GM19351 (cell line): Measurements from ENCODE around the gene KRT35.
"Not testable (repeated sequence)": the region's sequence is repeated elsewhere in the genome, so short reads cannot be mapped to it uniquely, and the experiment has no call there.

Source experiments
- ATAC-seq: cut with Tn5 transposase; IDR thresholded peaks from one replicate; pipeline ENCODE4 v1.9.1; 2021; ENCODE audit warnings: mild to moderate bottlenecking, moderate library complexity; ENCODE audit not compliant: unreplicated experiment

Gene KRT35

DNA sequence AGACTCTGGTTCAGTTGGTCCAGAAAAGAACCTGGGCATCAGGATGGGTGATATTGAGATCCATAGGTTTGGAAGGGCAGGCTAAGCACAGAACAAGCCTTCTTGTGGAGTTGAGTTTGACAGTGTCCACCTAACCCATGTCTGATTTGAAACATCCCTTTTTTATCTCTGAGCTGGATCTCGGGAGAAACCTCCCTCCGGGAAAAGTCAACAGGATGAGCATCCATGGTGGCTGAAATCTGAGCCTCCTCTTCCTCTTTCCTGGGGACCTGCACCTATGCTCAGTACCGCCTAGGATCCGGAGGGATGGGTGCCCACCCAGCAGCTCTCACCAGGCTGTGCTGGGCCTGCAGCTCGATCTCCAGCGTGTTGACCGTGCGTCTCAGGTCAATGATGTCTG is 17.2 kb downstream of the KRT35 start:
- no peak for ATAC-seq

DNA sequence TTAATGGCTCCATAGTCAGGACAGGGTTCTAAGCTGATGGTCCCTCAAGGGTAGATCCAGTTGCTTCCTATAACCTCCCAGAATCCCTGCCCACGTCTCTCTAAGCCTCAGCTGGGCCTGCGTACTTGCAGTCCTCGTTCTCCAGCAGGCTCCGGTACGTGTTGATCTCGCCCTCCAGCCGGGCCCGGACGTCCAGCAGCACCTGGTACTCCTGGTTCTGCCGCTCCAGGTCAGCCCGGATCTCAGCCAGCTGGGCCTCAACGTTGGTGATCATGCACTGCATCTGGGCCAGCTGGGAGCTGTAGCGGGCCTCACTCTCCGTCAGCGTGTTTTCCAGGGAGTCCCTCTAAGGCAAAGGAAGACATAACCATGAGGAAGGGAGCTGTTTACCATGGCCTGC is 18.2 kb downstream of the KRT35 start:
- no peak for ATAC-seq

DNA sequence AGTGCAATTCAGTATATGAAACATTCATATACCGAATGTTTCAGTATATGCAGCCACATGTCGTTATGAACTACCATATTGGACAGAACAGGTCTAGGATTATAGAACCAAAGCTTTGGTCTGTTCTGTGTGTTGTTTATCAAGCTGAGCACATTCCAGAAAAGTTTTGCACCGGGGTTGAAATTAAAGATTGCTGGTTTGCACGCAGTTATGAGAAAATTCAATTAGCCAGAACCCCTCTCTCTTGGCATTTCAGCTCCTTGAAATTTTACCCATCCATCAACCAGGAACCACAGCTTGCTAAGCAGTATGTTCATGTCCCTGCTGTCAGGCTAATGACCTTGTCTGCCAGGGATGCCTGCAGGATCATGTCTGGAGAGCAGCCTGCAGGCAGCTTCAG is 23.3 kb downstream of the KRT35 start:
- no peak for ATAC-seq

DNA sequence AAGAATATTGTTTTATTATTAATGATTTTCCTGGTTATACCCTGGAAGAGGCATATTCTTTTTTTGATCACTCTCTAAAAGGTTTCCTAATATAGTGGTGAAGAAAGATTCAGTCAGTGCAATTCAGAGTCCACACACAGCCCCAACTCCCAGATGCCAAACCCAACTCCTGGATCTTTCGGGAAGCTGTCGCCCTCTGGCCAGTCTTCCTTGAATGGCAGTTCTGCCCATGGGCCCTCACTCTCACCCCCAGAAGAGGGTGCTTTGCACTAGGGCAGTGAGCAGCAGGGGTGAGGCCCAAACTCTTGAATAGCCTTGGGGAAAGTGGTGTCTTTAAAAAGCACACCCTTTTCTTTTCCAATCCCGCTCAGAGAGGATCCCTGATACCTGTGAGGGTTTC is 24.7 kb downstream of the KRT35 start:
- no peak for ATAC-seq

- ATAC-seq: no peak
These were observed 25.7 kb downstream of the KRT35 start for GRCh38 chr17:41455236-41455635.

DNA sequence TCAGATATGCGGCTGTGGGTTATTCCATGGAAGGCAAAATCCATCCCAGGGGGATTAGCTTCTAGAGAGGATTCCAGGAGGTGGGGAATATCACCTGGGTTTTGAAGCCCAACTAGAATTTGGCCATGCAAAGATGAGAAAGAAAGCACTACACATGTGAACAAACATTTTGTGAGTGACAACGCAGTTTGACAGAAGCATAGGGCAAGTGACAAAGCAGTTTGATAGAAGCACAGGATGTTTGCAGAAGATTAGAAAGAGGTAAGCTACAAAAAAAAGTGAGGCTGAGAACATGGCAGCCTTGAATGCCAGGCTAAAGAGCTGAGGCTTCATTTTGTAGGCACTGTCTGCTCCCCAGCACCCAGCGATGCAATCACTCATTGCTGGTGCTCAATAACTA is 27.9 kb downstream of the KRT35 start:
- ATAC-seq: no peak

- ATAC-seq: no peak
These were observed 28.7 kb downstream of the KRT35 start for GRCh38 chr17:41452281-41452680.

GRCh38 chr17:41451154-41451728 is 29.7 kb downstream of the KRT35 start:
- no peak for ATAC-seq

GRCh38 chr17:41449008-41449407 is 31.9 kb downstream of the KRT35 start:
- ATAC-seq: no peak

DNA sequence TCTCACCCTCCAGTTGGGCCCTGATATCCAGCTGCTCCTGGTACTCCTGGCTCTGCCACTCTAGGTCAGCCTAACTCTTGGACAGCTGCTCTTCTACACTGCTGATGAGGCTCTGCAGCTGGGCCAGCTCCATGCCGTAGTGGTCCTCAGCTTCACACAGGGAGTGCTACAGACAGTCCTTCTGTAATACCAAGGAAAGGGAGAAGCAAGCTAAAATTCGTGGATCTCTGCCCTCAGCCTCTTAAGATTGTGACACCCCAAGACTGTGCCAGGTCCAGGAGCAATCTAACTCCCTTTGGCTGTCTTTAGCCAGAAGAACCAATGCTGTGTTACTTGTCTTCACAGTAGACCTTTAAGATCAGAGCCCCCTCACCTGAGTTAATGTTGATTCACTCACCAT is 32.4 kb downstream of the KRT35 start:
- no peak for ATAC-seq

DNA sequence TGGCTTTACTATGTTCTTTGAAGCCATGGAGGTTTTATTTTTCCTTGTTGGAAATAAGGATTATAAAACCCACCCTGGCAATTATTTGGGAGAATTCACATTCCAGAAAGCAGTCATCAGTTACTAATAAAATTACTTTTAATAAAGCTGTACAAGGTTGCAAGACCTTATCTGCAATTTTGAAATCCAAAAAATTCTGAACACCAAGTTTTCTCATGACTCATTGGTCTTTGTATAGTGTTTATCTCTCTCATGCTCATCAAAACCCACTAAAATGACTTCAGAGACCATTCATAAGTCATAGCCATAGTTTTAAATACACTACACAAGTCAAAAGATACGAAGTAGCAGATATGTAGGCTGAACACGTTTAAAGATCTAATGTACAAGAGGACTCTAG is 34.1 kb downstream of the KRT35 start:
- no peak for ATAC-seq

- ATAC-seq: no peak
These were observed 36.3 kb downstream of the KRT35 start for GRCh38 chr17:41444640-41445039.

DNA sequence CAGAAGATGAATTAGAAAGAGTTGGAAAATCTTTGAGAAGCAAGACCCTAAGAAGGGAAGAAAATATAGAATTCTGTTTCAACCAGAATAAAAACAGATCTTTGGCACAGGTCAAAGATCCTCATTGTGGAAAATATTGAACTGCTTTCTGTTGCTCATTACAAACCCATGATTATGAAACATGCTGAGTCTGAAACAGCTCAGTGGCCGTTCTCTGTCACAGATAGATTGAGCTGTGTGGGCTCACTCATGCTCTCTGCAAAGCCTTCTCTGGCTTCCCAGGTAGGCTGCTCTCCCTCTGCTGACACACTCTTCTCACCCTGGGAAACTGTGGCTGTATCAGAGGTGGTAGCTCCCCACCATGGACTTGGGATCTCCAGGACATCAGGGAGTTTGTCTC is 36.8 kb downstream of the KRT35 start:
- no peak for ATAC-seq

DNA sequence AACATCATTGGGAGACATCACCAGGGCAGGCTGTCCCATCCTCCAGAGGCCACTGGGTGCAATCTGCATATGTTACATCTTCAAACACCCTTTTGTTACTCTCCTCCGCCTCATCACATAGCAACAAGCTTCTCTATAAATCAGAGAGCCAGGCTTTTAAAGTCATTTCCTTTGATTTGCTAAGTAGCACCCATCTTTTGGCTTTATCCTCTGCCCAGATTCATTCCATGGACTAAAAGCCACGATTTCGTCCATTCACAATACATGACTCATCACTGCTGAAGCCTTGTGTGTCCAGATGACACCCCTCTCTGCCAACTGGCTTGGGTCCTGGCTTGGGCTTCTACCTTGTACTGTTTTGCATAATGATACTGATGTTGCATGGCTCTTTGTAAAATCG is 38.2 kb downstream of the KRT35 start:
- no peak for ATAC-seq

DNA sequence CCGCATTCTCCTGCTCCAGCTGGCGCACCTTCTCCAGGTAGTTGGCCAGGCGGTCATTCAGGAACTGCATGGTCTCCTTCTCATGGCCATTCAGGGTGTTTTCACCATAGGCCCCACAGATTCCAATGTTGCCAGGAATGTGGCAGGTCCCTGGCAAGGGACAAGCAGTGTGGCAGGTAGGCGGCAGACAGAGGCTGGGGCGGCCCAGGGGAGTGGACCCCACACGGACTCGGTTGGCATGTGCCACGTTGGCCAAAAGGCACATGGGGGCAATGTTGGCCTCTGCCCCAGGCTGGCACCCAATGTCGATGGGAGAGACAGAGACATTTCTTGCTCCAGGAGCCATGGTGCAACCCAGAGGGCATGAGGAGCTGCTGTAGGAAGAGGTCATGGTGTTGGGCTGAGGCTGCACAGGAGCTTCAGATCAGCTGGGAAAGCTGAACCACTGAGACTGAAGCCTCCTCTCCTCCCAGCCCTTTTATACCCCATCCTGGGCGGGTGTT is 40.4 kb downstream of the KRT35 start, which contains the start of gene KRT38:
Gene KRT38, minus strand, starts transcription at position 453 of the 503 bp plus-strand sequence. Its CDS starts 62 bp downstream, at position 391.
- no peak for ATAC-seq

DNA sequence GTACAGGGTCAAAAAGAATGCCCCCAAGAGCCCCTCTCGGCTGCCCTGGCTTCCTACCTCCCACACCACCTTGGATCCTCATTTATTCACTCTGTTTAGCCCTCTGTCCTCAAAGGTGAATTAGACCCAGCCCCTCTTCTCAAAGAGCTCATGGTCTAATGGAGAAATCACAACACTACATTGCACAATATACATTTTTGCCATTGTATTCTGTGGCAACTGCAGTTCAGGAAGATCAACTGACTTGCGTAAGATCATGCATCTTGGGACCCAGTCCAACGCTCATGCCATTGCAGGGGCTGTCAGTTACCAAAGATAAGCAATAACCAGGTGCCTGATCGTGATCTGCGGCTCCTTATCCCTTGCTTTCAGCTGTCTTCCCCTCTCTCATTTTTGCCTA is 41.6 kb downstream of the KRT35 start:
- ATAC-seq: no peak

GRCh38 chr17:41437769-41438168 is 43.2 kb downstream of the KRT35 start:
- ATAC-seq: no peak

GRCh38 chr17:41437254-41437653 is 43.7 kb downstream of the KRT35 start:
- ATAC-seq: no peak

DNA sequence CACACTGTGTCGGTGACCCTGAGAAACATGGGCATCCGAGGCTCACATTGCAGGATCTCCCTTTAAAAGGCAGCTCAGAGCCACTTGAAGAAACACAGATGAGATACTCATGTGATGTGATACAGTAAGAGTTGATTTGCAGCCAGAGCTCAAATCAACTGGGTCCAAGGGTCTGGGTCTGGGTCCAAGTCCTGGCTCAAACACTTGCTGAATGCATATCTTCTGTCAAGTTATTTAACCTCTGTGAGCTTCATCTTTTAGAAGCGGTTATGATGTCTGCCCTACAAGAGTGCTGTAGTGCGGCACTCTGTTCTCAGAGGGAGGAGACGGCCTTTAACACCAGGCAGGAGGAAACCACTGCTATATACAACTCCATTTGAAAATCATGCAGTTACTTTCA is 46.5 kb downstream of the KRT35 start:
- ATAC-seq: no peak

DNA sequence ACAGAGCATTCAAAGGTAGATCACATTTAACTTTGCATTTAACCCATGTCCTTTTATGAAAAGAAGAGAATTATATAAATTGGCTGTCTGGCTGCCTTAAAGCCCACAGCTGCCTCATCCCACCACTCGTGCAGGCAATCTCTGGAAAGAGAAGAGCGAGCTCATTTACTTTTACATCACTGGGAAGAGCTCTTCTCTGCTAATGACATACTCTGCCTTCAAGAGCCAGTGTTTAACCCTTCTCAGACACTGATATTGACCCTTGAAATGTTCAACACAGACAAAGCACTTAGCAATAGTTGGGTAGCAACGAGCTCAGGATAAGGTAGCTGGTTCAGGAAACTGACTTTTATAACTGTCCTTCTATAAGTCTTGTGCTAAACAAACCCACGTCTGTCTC is 46.9 kb downstream of the KRT35 start:
- ATAC-seq: no peak

DNA sequence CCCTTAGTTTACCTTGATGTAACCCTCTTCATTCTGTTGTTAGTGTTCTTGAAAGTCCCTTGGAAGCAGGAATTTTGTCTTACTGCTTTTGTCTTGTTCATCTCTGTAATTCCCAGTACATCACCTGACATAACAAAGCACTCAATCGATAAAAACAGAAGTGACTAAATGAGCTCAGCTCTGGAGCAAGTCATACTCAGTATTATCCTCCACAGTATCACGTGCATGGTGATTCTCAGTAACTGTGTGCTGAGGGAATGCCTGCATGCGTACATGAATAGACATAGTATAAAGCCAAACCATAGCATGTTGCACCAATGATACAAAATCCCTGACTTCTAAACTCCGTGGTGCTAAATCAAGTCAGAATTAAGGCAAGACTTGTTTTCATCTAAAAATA is 47.4 kb downstream of the KRT35 start:
- ATAC-seq: no peak

DNA sequence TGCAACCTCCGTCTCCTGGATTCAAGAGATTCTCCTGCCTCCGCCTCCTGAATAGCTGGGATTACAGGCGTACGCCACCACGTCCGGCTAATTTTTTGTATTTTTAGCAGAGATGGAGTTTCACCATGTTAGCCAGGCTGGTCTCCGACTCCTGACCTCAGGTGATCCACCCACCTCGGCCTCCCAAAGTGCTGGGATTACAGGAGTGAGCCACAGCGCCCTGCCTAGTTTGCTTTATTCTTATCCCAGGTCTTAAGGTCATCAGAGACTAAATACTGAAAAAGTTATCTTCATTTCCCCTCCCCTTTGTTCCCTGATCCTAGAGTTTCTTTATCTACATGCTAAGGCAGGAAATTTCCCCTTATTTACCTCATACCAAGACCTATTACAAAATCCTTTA is 50.6 kb downstream of the KRT35 start:
- not testable (repeated sequence) for ATAC-seq

DNA sequence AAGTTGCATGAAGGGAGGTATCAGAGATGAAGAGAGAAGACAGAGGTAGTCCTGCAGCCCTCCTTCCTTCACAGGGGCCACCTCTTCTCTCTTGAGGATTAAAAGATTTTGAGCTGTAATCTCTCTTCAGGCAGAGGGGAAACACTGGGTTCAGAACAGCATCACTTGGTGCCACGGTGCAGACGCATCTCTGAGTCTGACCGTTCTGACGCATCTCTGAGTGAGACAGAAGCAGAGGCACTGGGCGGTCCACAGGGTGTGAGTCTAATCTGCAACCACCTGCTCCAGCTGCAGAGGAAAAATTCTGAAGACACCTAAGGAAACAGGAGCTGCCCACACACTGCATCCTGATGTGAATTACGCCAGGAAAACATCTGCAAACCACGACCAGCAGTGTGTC is 51.3 kb downstream of the KRT35 start:
- ATAC-seq: no peak
